Left lung (tissue), 10 donors: ENCODE results near the gene LACRT. TPM values are rescaled to one million over a fixed set of nuclear protein-coding genes. Genes with fewer than 3 reads are reported as not detected.
"Not testable (repeated sequence)": the region's sequence is repeated elsewhere in the genome, so short reads cannot be mapped to it uniquely, and the experiment has no call there.

Experiments
- ATAC-seq: fragments of 200-7000 bp; cut with Tn5 transposase; one replicate; pipeline ENCODE4 v1.9.1; 2020; ENCODE audit warnings: moderate library complexity
- DNase-seq, 4 donors: peaks; one replicate each; pipeline ENCODE4 v3.0.0-alpha.2; 2013 to 2020
- H3K27ac ChIP-seq, 2 donors: fragments of 200-600 bp; sonication (generic) in 1 of 2; one replicate each; pipeline versions ENCODE4 v1.5.0 to v1.8.0; 2020 to 2021
- H3K27me3 ChIP-seq, 2 donors: fragments of 200-600 bp; sonication (generic) in 1 of 2; one replicate each; pipeline versions ENCODE4 v1.5.0 to v1.8.0; 2020 to 2021
- H3K36me3 ChIP-seq, 2 donors: fragments of 200-600 bp; sonication (generic) in 1 of 2; one replicate each; pipeline versions ENCODE4 v1.5.0 to v1.8.0; 2020 to 2021
- H3K4me1 ChIP-seq, 2 donors: fragments of 200-600 bp; one replicate each; pipeline ENCODE4 v1.8.0; 2021
- H3K4me3 ChIP-seq, 2 donors: fragments of 200-600 bp; sonication (generic) in 1 of 2; one replicate each; pipeline versions ENCODE4 v1.5.0 to v1.8.0; 2020 to 2021; ENCODE audit warnings: mild to moderate bottlenecking in 1 of 2
- H3K9me3 ChIP-seq, 2 donors: fragments of 200-600 bp; sonication (generic) in 1 of 2; one replicate each; pipeline versions ENCODE4 v1.5.0 to v1.8.0; 2020 to 2021
- intact Hi-C, 2 donors: fragments of 100-400 bp; cut with DNase I; formaldehyde crosslinking; loops; one replicate each; pipeline versions ENCODE4 v1.11.2 to v1.14.2; 2022
- polyA plus RNA-seq, 6 donors: library from polyadenylated mRNA; unstranded; fragments of 120-200 nt; gene quantifications; one replicate each; pipeline ENCODE4 v1.2.1, GENCODE V29; 2013; ENCODE audit not compliant: insufficient read length in 6 of 6
- total RNA-seq, 2 donors: library from RNA; stranded (reverse); fragmentation: NEBNext Ultra II Directional; extraction: Animal tissue kit (Norgen Biotek cat#: 25700); gene quantifications; one replicate each; pipeline ENCODE4 v1.2.1, GENCODE V29; 2021
- TF ChIP-seq, protein P1 (sequence below), 2 donors: fragments of 200-600 bp; sonication (generic) in 1 of 2; IDR thresholded peaks; one replicate each; pipeline versions ENCODE4 v1.5.0 to v1.8.0; 2021; ENCODE audit warnings: antibody characterized with exemption in 2 of 2
- donor health status: DM: no; HTN: yes; CAD: no.
- donor health status: DM: no; HTN: no; CAD: no.

Gene LACRT
- total and polyA plus RNA-seq, 8 donors, result not detected

DNA sequence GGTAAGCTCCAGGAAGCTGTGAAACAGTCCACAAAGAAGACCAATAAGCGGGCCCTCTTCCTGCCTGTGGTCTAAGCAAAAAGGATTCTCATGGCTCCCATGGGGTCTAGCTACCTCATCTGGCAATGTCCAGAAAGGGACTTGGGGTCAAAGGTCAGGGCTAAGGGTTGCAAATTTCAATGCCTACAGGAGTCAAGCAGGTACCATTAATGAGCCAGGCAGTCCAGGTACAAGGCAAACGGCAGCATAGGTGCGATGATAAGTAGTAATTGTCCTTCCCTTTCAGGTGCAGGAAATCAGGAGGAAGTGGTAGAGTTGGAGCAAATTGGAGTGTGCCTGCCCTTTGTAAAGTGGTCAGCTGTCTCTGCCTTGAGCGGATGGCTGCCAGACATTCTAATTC, 6.4 kb upstream of the LACRT start:
- ATAC-seq, result no peak
- intact Hi-C loops, result no loop called here
- Histone ChIP-seq H3K36me3 (no peaks in the 10 kb centered on the region), H3K4me1 (no peaks in the 10 kb centered on the region), H3K9me3 (no peaks in the 10 kb centered on the region), H3K27ac (no peak overlapping the region), H3K4me3 (no peak overlapping the region), H3K27me3 (peaks cover 0 to 32% of the 10 kb centered on the region in 2 donors)
- no peak for DNase-seq
- TF ChIP-seq, protein P1, sequence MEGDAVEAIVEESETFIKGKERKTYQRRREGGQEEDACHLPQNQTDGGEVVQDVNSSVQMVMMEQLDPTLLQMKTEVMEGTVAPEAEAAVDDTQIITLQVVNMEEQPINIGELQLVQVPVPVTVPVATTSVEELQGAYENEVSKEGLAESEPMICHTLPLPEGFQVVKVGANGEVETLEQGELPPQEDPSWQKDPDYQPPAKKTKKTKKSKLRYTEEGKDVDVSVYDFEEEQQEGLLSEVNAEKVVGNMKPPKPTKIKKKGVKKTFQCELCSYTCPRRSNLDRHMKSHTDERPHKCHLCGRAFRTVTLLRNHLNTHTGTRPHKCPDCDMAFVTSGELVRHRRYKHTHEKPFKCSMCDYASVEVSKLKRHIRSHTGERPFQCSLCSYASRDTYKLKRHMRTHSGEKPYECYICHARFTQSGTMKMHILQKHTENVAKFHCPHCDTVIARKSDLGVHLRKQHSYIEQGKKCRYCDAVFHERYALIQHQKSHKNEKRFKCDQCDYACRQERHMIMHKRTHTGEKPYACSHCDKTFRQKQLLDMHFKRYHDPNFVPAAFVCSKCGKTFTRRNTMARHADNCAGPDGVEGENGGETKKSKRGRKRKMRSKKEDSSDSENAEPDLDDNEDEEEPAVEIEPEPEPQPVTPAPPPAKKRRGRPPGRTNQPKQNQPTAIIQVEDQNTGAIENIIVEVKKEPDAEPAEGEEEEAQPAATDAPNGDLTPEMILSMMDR (IDR thresholded peaks at IDR 0.05), result no peak

DNA sequence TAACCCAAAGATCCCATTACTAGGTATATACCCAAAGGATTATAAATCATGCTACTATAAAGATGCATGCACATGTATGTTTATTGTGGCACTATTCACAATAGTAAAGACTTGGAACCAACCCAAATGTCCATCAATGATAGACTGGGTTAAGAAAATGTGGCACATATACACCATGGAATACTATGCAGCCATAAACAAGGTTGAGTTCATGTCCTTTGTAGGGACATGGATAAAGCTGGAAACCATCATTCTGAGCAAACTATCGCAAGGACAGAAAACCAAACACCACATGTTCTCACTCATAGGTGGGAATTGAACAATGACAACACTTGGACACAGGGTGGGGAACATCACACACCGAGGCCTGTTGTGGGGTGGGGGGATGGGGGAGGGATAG, 4.4 kb upstream of the LACRT start:
- H3K4me3 ChIP-seq, intact Hi-C loops, ATAC-seq, H3K27ac ChIP-seq, H3K9me3 ChIP-seq, H3K4me1 ChIP-seq, H3K36me3 ChIP-seq, DNase-seq: not testable (repeated sequence)
- H3K27me3 ChIP-seq, result peaks cover 0 to 12% of the 10 kb centered on the region in 2 donors

DNA sequence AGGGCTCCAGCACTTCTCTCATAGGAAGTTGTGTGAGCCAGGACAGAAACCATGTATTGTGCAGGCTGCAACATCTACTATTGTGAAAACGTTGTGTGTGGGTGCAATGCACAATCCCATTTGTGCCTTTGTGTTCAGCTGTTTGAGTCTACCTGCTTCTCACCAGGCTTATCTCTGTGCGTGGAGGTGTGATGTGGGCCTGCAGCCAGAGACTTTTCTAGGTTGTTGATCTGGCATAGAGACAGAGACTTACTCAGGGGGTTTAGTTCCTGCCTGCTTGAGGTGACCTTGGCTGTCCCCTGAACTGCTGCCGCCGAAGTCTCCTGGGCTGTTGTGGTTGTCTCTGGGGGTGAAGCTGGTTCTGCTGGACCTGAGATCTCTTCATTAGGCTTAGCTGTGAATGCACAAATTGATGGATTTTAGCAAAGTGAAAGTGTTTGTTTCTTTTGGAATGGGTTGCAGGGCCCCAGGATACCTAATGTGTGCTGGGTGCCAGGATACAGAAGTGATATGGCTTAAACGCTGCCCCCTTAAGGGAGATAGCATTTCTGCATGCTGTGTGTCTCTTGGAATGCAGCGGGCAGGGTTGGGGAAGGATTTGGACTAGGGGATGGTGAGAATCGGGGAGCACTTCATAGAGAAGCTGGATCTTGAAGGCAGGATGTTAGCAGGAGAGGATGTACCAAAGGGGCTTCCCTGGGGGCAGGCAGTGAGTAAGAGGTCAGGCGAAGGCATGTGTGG, 2.5 kb downstream of the LACRT start:
- TF ChIP-seq, protein P1 (IDR thresholded peaks at IDR 0.05), result no peak

DNA sequence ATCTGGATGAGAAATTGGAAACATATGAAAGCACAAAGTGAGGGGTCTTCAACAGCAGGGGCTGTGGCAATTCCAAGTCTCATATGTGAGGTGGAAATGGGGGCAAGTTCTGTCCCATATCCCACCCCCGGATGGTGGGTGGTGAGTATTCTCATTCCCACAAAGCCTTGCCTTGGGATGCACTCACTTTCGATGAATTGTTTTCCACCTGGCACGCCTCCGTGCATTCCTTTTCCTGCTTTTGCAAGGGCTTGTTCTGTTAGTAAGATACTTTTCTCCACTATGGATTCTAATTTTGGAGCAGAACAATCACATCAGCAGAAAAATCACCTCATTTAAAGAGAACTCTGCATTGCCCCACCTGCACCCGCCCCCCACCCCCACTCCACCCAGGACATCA, 3.1 kb downstream of the LACRT start:
- intact Hi-C loops, result no loop called here
- ATAC-seq, result no peak
- DNase-seq, result no peak
- no peaks in the 10 kb centered on the region for H3K4me1 ChIP-seq
- H3K4me3 ChIP-seq, result no peak overlapping the region
- H3K36me3 ChIP-seq, result no peaks in the 10 kb centered on the region
- H3K9me3 ChIP-seq, result peaks cover 0 to 10% of the 10 kb centered on the region in 2 donors
- H3K27ac ChIP-seq, result no peak overlapping the region
- peaks cover 0 to 45% of the 10 kb centered on the region in 2 donors for H3K27me3 ChIP-seq
- TF ChIP-seq, protein P1 (IDR thresholded peaks at IDR 0.05), result no peak

More for the DNA sequence above, 2.5 kb downstream of the LACRT start:
- no peak overlapping the region for H3K27ac ChIP-seq
- no peaks in the 10 kb centered on the region for H3K36me3 ChIP-seq
- H3K4me3 ChIP-seq, result no peak overlapping the region
- H3K27me3 ChIP-seq, result peaks cover 0 to 45% of the 10 kb centered on the region in 2 donors
- H3K4me1 ChIP-seq, result no peaks in the 10 kb centered on the region
- no peak for ATAC-seq
- peaks cover 0 to 10% of the 10 kb centered on the region in 2 donors for H3K9me3 ChIP-seq
- intact Hi-C loops, result no loop called here
- no peak for DNase-seq

DNA sequence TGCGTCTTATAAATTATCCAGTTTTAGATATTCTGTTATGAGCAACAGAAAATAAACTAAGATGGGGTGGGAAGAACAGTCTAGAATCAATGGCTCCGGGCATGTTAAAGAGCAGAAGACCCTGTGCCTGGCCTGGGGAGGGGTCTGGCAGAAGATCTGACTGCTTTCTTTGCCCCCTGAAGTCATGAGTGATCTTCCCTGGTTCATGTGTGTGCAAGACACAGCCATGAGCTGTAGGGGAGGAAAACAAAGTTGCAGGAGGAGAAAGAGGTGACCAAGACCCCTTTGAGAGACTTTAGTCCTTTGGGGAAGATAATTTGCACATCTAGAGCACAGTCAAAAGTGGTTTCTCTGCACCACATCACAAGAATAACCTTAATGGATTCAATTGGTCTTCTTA, 4.8 kb downstream of the LACRT start:
- Histone ChIP-seq H3K27me3 (peaks cover 0 to 58% of the 10 kb centered on the region in 2 donors), H3K9me3 (peaks cover 0 to 10% of the 10 kb centered on the region in 2 donors), H3K27ac (no peak overlapping the region), H3K4me3 (no peak overlapping the region), H3K36me3 (no peaks in the 10 kb centered on the region), H3K4me1 (no peaks in the 10 kb centered on the region)
- ATAC-seq (no peak), DNase-seq (no peak)
- intact Hi-C loops, result no loop called here
- TF ChIP-seq, protein P1 (IDR thresholded peaks at IDR 0.05), result no peak
